ENCODE results near the gene WFIKKN1.

The WFIKKN1 gene

DNA sequence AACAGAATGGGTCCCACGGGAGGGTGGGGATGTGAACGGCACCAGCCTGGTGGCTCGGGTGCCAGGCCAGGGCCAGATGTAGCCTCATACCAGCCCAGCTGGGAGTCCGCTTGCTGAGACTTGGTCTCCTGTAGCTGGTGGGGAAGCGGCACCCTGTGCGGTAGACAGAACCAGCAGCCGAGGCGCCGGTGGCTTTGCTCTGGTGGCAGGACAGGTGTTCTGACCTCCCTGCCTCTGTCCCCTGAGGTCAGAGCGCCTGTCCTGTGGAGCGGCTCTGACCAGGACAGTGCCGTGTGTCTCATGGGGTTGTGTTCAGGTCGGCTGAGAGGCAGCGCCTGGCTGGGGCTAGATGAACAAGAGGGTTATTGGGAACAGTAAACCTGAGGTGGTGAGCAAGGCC is 20.8 kb upstream of the WFIKKN1 start:
- ATAC-seq, result no peak
- TF ChIP-seq ZC3H10 (CRISPR knock-in tag; IDR thresholded peaks at IDR 0.05) (no peak), ZNF565 (CRISPR knock-in tag; conservative IDR thresholded peaks at IDR 0.05; ENCODE audit: low read depth) (no peak), PPARA (CRISPR knock-in tag; IDR thresholded peaks at IDR 0.05; ENCODE audit: borderline replicate concordance) (no peak)
- TF ChIP-seq, protein P1, sequence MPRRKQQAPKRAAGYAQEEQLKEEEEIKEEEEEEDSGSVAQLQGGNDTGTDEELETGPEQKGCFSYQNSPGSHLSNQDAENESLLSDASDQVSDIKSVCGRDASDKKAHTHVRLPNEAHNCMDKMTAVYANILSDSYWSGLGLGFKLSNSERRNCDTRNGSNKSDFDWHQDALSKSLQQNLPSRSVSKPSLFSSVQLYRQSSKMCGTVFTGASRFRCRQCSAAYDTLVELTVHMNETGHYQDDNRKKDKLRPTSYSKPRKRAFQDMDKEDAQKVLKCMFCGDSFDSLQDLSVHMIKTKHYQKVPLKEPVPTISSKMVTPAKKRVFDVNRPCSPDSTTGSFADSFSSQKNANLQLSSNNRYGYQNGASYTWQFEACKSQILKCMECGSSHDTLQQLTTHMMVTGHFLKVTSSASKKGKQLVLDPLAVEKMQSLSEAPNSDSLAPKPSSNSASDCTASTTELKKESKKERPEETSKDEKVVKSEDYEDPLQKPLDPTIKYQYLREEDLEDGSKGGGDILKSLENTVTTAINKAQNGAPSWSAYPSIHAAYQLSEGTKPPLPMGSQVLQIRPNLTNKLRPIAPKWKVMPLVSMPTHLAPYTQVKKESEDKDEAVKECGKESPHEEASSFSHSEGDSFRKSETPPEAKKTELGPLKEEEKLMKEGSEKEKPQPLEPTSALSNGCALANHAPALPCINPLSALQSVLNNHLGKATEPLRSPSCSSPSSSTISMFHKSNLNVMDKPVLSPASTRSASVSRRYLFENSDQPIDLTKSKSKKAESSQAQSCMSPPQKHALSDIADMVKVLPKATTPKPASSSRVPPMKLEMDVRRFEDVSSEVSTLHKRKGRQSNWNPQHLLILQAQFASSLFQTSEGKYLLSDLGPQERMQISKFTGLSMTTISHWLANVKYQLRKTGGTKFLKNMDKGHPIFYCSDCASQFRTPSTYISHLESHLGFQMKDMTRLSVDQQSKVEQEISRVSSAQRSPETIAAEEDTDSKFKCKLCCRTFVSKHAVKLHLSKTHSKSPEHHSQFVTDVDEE (CRISPR knock-in tag; IDR thresholded peaks at IDR 0.05), result no peak

DNA sequence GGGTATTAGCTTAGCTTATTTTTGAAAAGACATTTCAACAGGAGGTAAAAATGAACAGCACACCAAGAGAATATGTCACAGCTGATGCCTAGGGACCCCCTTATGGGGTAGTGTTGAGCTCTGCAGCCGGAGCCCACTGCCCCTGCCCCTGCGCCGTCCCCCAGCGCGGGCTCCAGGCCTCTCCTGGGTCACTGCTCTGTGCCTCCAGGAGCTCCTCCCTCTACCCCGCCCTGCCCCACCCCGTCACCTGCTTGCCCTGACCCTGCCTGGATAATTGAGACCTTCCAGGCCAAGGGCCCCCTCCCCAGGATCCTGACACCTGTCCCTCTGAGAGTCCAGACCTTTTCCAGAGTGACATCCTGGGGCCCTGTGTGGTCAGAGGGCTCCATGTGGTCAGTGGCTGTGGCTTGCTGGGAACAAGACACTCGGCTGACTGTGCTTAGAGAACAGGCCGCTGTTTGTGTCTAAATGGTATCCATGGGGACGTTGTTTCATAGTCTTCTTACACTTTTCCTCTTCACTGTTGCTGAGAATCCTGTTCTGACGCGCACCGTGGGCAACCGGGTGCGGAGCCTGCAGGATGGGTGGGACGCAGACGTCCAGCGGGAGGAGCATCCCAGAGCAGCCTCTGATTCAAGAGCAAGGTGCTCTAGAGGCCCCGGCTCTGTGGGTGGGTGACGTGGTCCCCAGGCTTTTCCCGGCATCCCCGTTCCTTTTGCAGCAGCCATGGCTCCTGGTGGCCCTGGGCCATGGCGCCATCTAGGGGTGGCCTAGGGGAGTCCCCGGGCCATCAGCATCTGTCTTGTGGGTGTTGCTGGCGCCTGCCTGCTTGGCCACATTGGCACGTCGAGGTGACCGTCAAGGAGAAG is 20.0 kb upstream of the WFIKKN1 start:
- TF ChIP-seq ZFP30 (CRISPR knock-in tag; IDR thresholded peaks at IDR 0.05) (no peak), BACH2 (CRISPR knock-in tag; IDR thresholded peaks at IDR 0.05; ENCODE audit: borderline replicate concordance) (no peak), ZNF70 (CRISPR knock-in tag; IDR thresholded peaks at IDR 0.05) (no peak), ARNTL (CRISPR knock-in tag; IDR thresholded peaks at IDR 0.05; ENCODE audit: borderline replicate concordance, low read depth) (no peak), ZFP3 (CRISPR knock-in tag; IDR thresholded peaks at IDR 0.05) (no peak), ZNF8 (CRISPR knock-in tag; IDR thresholded peaks at IDR 0.05) (no peak), SNAI2 (CRISPR knock-in tag; IDR thresholded peaks at IDR 0.05) (no peak), ESRRG (CRISPR knock-in tag; IDR thresholded peaks at IDR 0.05) (no peak), RARB (CRISPR knock-in tag; IDR thresholded peaks at IDR 0.05) (no peak), OSR1 (CRISPR knock-in tag; IDR thresholded peaks at IDR 0.05) (no peak), ZNF565 (CRISPR knock-in tag; conservative IDR thresholded peaks at IDR 0.05; ENCODE audit: low read depth) (no peak)
- TF ChIP-seq, protein P2, sequence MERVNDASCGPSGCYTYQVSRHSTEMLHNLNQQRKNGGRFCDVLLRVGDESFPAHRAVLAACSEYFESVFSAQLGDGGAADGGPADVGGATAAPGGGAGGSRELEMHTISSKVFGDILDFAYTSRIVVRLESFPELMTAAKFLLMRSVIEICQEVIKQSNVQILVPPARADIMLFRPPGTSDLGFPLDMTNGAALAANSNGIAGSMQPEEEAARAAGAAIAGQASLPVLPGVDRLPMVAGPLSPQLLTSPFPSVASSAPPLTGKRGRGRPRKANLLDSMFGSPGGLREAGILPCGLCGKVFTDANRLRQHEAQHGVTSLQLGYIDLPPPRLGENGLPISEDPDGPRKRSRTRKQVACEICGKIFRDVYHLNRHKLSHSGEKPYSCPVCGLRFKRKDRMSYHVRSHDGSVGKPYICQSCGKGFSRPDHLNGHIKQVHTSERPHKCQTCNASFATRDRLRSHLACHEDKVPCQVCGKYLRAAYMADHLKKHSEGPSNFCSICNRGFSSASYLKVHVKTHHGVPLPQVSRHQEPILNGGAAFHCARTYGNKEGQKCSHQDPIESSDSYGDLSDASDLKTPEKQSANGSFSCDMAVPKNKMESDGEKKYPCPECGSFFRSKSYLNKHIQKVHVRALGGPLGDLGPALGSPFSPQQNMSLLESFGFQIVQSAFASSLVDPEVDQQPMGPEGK (CRISPR knock-in tag; IDR thresholded peaks at IDR 0.05; ENCODE audit: borderline replicate concordance), result no peak
- TF ChIP-seq, protein P1 (CRISPR knock-in tag; IDR thresholded peaks at IDR 0.05), result no peak
- TF ChIP-seq, protein P3, sequence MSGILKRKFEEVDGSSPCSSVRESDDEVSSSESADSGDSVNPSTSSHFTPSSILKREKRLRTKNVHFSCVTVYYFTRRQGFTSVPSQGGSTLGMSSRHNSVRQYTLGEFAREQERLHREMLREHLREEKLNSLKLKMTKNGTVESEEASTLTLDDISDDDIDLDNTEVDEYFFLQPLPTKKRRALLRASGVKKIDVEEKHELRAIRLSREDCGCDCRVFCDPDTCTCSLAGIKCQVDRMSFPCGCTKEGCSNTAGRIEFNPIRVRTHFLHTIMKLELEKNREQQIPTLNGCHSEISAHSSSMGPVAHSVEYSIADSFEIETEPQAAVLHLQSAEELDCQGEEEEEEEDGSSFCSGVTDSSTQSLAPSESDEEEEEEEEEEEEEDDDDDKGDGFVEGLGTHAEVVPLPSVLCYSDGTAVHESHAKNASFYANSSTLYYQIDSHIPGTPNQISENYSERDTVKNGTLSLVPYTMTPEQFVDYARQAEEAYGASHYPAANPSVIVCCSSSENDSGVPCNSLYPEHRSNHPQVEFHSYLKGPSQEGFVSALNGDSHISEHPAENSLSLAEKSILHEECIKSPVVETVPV (CRISPR knock-in tag; IDR thresholded peaks at IDR 0.05), result no peak
- peak; percentile 60; the same call in 2 of the 3 replicates for ATAC-seq

DNA sequence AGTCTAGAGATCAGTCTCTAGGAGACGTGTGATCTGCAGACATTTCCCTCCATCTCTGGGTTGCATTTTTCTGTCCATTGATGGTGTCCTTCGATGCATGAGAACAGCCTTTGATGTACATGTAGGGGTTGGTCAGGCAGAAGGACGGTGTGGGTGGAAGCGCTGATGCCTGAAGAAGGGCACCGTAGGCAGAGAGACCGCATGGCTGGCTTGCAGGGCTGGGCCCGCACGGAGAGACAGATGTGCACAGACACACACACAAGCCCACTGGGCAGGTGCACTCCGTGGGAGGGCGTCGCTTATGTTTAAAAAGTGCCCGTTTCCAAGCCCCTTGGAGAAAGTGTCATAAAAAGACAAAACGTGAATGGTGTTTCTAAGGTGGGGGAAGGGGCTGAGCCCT is 15.7 kb upstream of the WFIKKN1 start:
- ATAC-seq, result no peak
- TF ChIP-seq, protein P3 (CRISPR knock-in tag; IDR thresholded peaks at IDR 0.05), result no peak
- TF ChIP-seq ESRRG (CRISPR knock-in tag; IDR thresholded peaks at IDR 0.05) (no peak), PPARA (CRISPR knock-in tag; IDR thresholded peaks at IDR 0.05; ENCODE audit: borderline replicate concordance) (no peak), ISL1 (CRISPR knock-in tag; IDR thresholded peaks at IDR 0.05) (no peak), RARB (CRISPR knock-in tag; IDR thresholded peaks at IDR 0.05) (no peak), ZNF70 (CRISPR knock-in tag; IDR thresholded peaks at IDR 0.05) (no peak), TCF4 (CRISPR knock-in tag; IDR thresholded peaks at IDR 0.05; ENCODE audit: borderline replicate concordance) (no peak), ZNF8 (CRISPR knock-in tag; IDR thresholded peaks at IDR 0.05) (no peak), CSDC2 (CRISPR knock-in tag; IDR thresholded peaks at IDR 0.05) (no peak), TOX (CRISPR knock-in tag; IDR thresholded peaks at IDR 0.05; ENCODE audit: borderline replicate concordance) (no peak)
- TF ChIP-seq, protein P2 (CRISPR knock-in tag; IDR thresholded peaks at IDR 0.05; ENCODE audit: borderline replicate concordance), result no peak
- TF ChIP-seq, protein P4, sequence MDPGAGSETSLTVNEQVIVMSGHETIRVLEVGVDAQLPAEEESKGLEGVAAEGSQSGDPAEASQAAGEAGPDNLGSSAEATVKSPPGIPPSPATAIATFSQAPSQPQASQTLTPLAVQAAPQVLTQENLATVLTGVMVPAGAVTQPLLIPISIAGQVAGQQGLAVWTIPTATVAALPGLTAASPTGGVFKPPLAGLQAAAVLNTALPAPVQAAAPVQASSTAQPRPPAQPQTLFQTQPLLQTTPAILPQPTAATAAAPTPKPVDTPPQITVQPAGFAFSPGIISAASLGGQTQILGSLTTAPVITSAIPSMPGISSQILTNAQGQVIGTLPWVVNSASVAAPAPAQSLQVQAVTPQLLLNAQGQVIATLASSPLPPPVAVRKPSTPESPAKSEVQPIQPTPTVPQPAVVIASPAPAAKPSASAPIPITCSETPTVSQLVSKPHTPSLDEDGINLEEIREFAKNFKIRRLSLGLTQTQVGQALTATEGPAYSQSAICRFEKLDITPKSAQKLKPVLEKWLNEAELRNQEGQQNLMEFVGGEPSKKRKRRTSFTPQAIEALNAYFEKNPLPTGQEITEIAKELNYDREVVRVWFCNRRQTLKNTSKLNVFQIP (CRISPR knock-in tag; IDR thresholded peaks at IDR 0.05; ENCODE audit: borderline replicate concordance, low read depth), result no peak

Data from SK-N-SH treated with all-trans-retinoic acid at 6 μM for 48 hours (cell line).